SK-N-SH (cell line): ENCODE measurements around the gene ADCY6. TPM values are rescaled to one million over a fixed set of nuclear protein-coding genes. Genes with fewer than 3 reads are reported as not detected.

ENCODE experiments used
- CTCF ChIA-PET: fragments of 300-600, 350-600 bp; formaldehyde crosslinking; extraction: SDS; loops from one replicate; lab custom pipeline; 2021; lab: Yijun Ruan, JAX
- POLR2A ChIA-PET: fragments of 350-600 bp; sonication (Branson Sonifier 250); formaldehyde crosslinking; extraction: SDS; loops from one replicate; lab custom pipeline; 2020; ENCODE audit warnings: antibody characterized with exemption, inconsistent platforms; lab: Yijun Ruan, JAX
- DNase-seq: peaks from one replicate; pipeline ENCODE4 v3.0.0; 2012
- H2AFZ ChIP-seq: fragments of 200-600 bp; sonication (generic); 2 replicates; pipeline ENCODE4 v1.8.1; 2016; ENCODE audit warnings: antibody characterized with exemption, mild to moderate bottlenecking, low read depth
- H3F3A ChIP-seq: fragments of 200-600 bp; sonication (generic); replicated peaks from 2 replicates; pipeline ENCODE3; 2016; ENCODE audit warnings: antibody characterized with exemption, mild to moderate bottlenecking; ENCODE audit not compliant: insufficient read depth
- H3K27ac ChIP-seq, 2 experiments: fragments of 200-500 bp in 1 of 2; fragments of 200-600 bp in 1 of 2; sonication (Bioruptor generic) in 1 of 2; sonication (generic), shearing (Covaris generic) in 1 of 2; 2 replicates each; pipeline versions ENCODE4 v1.5.1 to v1.6.1; 2014 to 2016; ENCODE audit warnings: low read depth in 2 of 2, inconsistent platforms in 1 of 2, low read length in 1 of 2, mild to moderate bottlenecking in 1 of 2, mixed read lengths in 1 of 2
- H3K27me3 ChIP-seq: fragments of 200-600 bp; sonication (generic), shearing (Covaris generic); 2 replicates; pipeline ENCODE4 v1.6.1; 2016; ENCODE audit warnings: mixed run types; ENCODE audit not compliant: insufficient read depth
- H3K36me3 ChIP-seq, 2 experiments: fragments of 200-500 bp in 1 of 2; fragments of 200-600 bp in 1 of 2; sonication (Bioruptor generic) in 1 of 2; sonication (generic) in 1 of 2; replicated peaks in 1 of 2; 2 replicates each; pipeline versions ENCODE3 to v1.5.1; 2014 to 2016; ENCODE audit warnings: low read length in 1 of 2, mild to moderate bottlenecking in 1 of 2; ENCODE audit not compliant: insufficient read depth in 2 of 2, control insufficient read depth in 1 of 2
- H3K4me1 ChIP-seq, 2 experiments: fragments of 200-500 bp in 1 of 2; fragments of 200-600 bp in 1 of 2; sonication (Bioruptor generic) in 1 of 2; sonication (generic), shearing (Covaris generic) in 1 of 2; 2 replicates each; pipeline versions ENCODE4 v1.5.1 to v1.6.1; 2014 to 2016; ENCODE audit warnings: low read depth in 1 of 2, low read length in 1 of 2, mixed run types in 1 of 2; ENCODE audit not compliant: insufficient read depth in 2 of 2, control insufficient read depth in 1 of 2
- H3K4me2 ChIP-seq: fragments of 200-600 bp; sonication (generic), shearing (Covaris generic); 2 replicates; pipeline ENCODE4 v1.6.1; 2017; ENCODE audit warnings: mixed run types
- H3K4me3 ChIP-seq, 2 experiments: fragments of 200-500 bp in 1 of 2; fragments of 200-600 bp in 1 of 2; sonication (Bioruptor generic) in 1 of 2; sonication (generic), shearing (Covaris generic) in 1 of 2; 2 replicates each; pipeline versions ENCODE4 v1.5.1 to v1.8.1; 2014 to 2016; ENCODE audit warnings: low read depth in 2 of 2, inconsistent platforms in 1 of 2, low read length in 1 of 2, mild to moderate bottlenecking in 1 of 2, mixed read lengths in 1 of 2, moderate library complexity in 1 of 2
- H3K79me2 ChIP-seq: fragments of 200-600 bp; sonication (generic); 2 replicates; pipeline ENCODE4 v1.8.1; 2017; ENCODE audit warnings: mild to moderate bottlenecking; ENCODE audit not compliant: insufficient read depth
- H3K9ac ChIP-seq: fragments of 200-600 bp; sonication (generic); 2 replicates; pipeline ENCODE4 v1.6.1; 2017; ENCODE audit warnings: mixed run types
- H3K9me2 ChIP-seq: fragments of 200-600 bp; sonication (generic); 2 replicates; pipeline ENCODE4 v1.6.1; 2017; ENCODE audit warnings: mixed run types
- H3K9me3 ChIP-seq: fragments of 200-600 bp; sonication (generic); 2 replicates; pipeline ENCODE4 v1.6.1; 2017; ENCODE audit warnings: mixed run types, mild to moderate bottlenecking, moderate library complexity
- H4K20me1 ChIP-seq: fragments of 200-600 bp; sonication (generic); 2 replicates; pipeline ENCODE4 v1.6.1; 2017; ENCODE audit warnings: mild to moderate bottlenecking, mixed run types; ENCODE audit not compliant: insufficient read depth
- CHD2 ChIP-seq: fragments of 150-350 bp; IDR thresholded peaks from 2 replicates; pipeline ENCODE4 v1.6.1; 2018; ENCODE audit warnings: low read length; ENCODE audit not compliant: partially characterized antibody
- ELF1 ChIP-seq: IDR thresholded peaks from 2 replicates; pipeline ENCODE4 v1.4.0; 2012
- FOSL2 ChIP-seq: IDR thresholded peaks from 2 replicates; pipeline ENCODE4 v1.4.0; 2012; ENCODE audit warnings: low read depth, mild to moderate bottlenecking, moderate library complexity, borderline replicate concordance
- FOXJ3 ChIP-seq: sonication (generic); formaldehyde crosslinking; IDR thresholded peaks from 2 replicates; pipeline ENCODE4 v1.5.1; 2020; ENCODE audit warnings: mild to moderate bottlenecking, missing genetic modification reagents
- FOXM1 ChIP-seq: IDR thresholded peaks from 2 replicates; pipeline ENCODE4 v1.4.0; 2012; ENCODE audit warnings: low read depth, mild to moderate bottlenecking
- GATA2 ChIP-seq: sonication (generic); formaldehyde crosslinking; IDR thresholded peaks from 2 replicates; pipeline ENCODE4 v1.5.0; 2020; ENCODE audit warnings: mild to moderate bottlenecking, missing genetic modification reagents
- JUND ChIP-seq: IDR thresholded peaks from 2 replicates; pipeline ENCODE4 v1.4.0; 2012
- MXI1 ChIP-seq: IDR thresholded peaks from 2 replicates; pipeline ENCODE4 v1.6.1; 2012; ENCODE audit warnings: mild to moderate bottlenecking, low read depth, low read length, improper control_type of control experiment
- NFIC ChIP-seq: IDR thresholded peaks from 2 replicates; pipeline ENCODE4 v1.4.0; 2012; ENCODE audit warnings: borderline replicate concordance
- NRF1 ChIP-seq: IDR thresholded peaks from 2 replicates; pipeline ENCODE4 v1.6.1; 2012; ENCODE audit warnings: low read depth, mild to moderate bottlenecking, low read length
- PBX3 ChIP-seq: IDR thresholded peaks from 2 replicates; pipeline ENCODE4; 2012
- RAD21 ChIP-seq: IDR thresholded peaks from 2 replicates; pipeline ENCODE4 v1.6.1; 2012; ENCODE audit warnings: mild to moderate bottlenecking, low read length
- RFX5 ChIP-seq: IDR thresholded peaks from 2 replicates; pipeline ENCODE4 v1.6.1; 2012; ENCODE audit warnings: mild to moderate bottlenecking, improper control_type of control experiment, low read length
- RXRA ChIP-seq: IDR thresholded peaks from 2 replicates; pipeline ENCODE4 v1.4.0; 2012; ENCODE audit warnings: low read depth, mild to moderate bottlenecking, borderline replicate concordance
- SMC3 ChIP-seq: IDR thresholded peaks from 2 replicates; pipeline ENCODE4 v1.6.1; 2012; ENCODE audit warnings: low read depth, low read length, improper control_type of control experiment
- TAF1 ChIP-seq: IDR thresholded peaks from 2 replicates; pipeline ENCODE4 v1.6.1; 2012; ENCODE audit warnings: low read depth, mild to moderate bottlenecking, low read length, moderate library complexity, borderline replicate concordance
- TCF12 ChIP-seq: IDR thresholded peaks from 2 replicates; pipeline ENCODE4 v1.4.0; 2012
- TEAD4 ChIP-seq: IDR thresholded peaks from 2 replicates; pipeline ENCODE4 v1.4.0; 2012; ENCODE audit warnings: mild to moderate bottlenecking, borderline replicate concordance; ENCODE audit not compliant: insufficient read depth
- USF1 ChIP-seq: IDR thresholded peaks from 2 replicates; pipeline ENCODE4 v1.4.0; 2012; ENCODE audit warnings: low read depth, borderline replicate concordance
- WGBS: methylation state at CpG from one replicate; pipeline ENCODE4 v1.1.6; 2017; ENCODE audit warnings: low lambda C conversion rate; 5-methylcytosine and 5-hydroxymethylcytosine counted together
- polyA plus RNA-seq, 3 experiments: library from polyadenylated mRNA; depleted of rRNA; stranded (reverse); fragments of >200 nt; gene quantifications; 2 replicates each; pipeline ENCODE4 v1.2.3, GENCODE V29; 2012
- TF ChIP-seq, protein P1 (sequence below): fragments of 200-600 bp; sonication (generic); IDR thresholded peaks from 2 replicates; pipeline ENCODE4 v1.6.1; 2017; ENCODE audit warnings: antibody characterized with exemption, mild to moderate bottlenecking, moderate library complexity
- TF ChIP-seq, protein P2 (sequence below): fragments of 150-350 bp; IDR thresholded peaks from 2 replicates; pipeline ENCODE4 v1.6.1; 2016; ENCODE audit warnings: mild to moderate bottlenecking, low read depth, low read length

Gene ADCY6
- polyA plus RNA-seq, 1 of the 3 experiments (the other 2 are of a cell fraction) = 36.0 TPM

DNA sequence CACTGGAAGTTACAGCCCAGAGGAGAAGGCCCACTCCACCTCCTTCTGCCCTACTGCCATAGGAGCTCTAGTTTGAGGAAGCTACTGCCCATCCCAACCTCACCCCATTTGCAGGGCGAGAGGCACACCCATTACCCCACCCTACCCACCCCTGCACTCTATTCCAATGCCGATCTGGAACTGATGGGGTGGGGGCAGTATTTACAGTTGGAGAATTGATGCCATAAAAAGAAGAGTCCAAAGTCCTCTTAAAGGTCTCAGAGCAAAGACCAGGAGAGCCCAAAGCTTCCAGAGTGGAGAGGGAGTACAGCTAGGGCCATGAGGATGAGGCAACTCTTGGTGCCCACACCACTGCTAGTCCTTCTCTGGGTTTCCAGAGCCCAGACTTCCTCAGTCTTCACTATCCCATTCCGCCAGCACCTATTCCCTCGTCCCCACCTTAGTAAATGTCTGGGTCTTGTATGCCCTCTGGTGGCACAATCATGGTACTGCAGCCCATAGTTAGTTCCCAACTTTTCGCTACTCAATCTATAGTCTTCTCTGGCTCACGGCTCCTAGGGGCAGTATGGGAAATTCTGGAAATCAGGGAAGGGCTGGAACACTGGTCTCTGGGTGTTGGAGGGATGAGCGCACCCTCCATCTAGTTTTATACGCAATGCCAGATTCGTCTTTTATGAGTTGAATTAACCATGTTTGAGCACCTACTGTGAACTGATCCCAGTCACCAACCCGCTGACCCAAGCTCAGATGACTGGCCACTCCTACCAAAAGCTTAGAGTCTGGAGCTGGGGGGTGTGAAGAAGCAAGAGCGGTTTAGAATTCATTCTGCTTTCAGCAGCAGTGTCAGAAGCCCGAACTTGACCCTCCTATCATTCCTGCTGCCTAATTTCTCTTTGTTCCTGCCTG lies 6.9 kb upstream of the ADCY6 start:
- DNase-seq = peak; percentile 88
- Histone ChIP-seq H3K36me3 (no peaks in the 10 kb centered on the region), H3K9me2 (no peaks in the 10 kb centered on the region), H3K27ac (no peak overlapping the region), H3F3A (no peaks in the 10 kb centered on the region), H3K4me1 (no peaks in the 10 kb centered on the region; a peak in 1 of 4 replicates), H3K4me2 (no peak overlapping the region), H3K9me3 (no peaks in the 10 kb centered on the region), H4K20me1 (no peaks in the 10 kb centered on the region), H2AFZ (peak overlapping the region; percentile 10; the same call in 1 of the 2 replicates), H3K27me3 (no peaks in the 10 kb centered on the region), H3K4me3 (no peak overlapping the region; a peak in 1 of 4 replicates), H3K79me2 (no peaks in the 10 kb centered on the region), H3K9ac (no peak overlapping the region)
- ChIA-PET CTCF (interaction anchor here (0.6 to 15.6 kb wide), 30 partner anchors 12 to 252 kb away, joined by 3 to 234 read pairs (median 6); partner anchors contain the start of genes DDN, DDX23 and KANSL2), POLR2A (interaction anchor here (1.1 kb wide), 1 partner anchor 19 kb away, joined by 6 read pairs; no protein-coding TSS in a partner anchor)
- 14% methylated on average over 12 of the region's 12 CpGs for WGBS
- no peak for TF ChIP-seq JUND
- TF ChIP-seq RXRA = no peak
- TF ChIP-seq FOXJ3 = no peak
- no peak for TF ChIP-seq MXI1
- TF ChIP-seq FOSL2 = no peak
- TF ChIP-seq RAD21 = peak; percentile 98
- no peak for TF ChIP-seq ELF1
- TF ChIP-seq NRF1 = no peak
- TF ChIP-seq, protein P1, sequence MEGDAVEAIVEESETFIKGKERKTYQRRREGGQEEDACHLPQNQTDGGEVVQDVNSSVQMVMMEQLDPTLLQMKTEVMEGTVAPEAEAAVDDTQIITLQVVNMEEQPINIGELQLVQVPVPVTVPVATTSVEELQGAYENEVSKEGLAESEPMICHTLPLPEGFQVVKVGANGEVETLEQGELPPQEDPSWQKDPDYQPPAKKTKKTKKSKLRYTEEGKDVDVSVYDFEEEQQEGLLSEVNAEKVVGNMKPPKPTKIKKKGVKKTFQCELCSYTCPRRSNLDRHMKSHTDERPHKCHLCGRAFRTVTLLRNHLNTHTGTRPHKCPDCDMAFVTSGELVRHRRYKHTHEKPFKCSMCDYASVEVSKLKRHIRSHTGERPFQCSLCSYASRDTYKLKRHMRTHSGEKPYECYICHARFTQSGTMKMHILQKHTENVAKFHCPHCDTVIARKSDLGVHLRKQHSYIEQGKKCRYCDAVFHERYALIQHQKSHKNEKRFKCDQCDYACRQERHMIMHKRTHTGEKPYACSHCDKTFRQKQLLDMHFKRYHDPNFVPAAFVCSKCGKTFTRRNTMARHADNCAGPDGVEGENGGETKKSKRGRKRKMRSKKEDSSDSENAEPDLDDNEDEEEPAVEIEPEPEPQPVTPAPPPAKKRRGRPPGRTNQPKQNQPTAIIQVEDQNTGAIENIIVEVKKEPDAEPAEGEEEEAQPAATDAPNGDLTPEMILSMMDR = peak; percentile 94
- TF ChIP-seq SMC3 = peak; percentile 97
- TF ChIP-seq CHD2 = peak; percentile 48

- H3K36me3 ChIP-seq = no peaks in the 10 kb centered on the region
- no peak overlapping the region for H3K9ac ChIP-seq
- no peak for DNase-seq
- TF ChIP-seq FOXJ3 (no peak), RFX5 (no peak), RXRA (no peak), TAF1 (no peak), TEAD4 (no peak), TCF12 (no peak), RAD21 (no peak), FOSL2 (no peak), SMC3 (no peak), ELF1 (no peak), PBX3 (no peak), FOXM1 (no peak), USF1 (no peak), NFIC (no peak), GATA2 (CRISPR knock-in tag) (no peak)
- TF ChIP-seq, protein P2, sequence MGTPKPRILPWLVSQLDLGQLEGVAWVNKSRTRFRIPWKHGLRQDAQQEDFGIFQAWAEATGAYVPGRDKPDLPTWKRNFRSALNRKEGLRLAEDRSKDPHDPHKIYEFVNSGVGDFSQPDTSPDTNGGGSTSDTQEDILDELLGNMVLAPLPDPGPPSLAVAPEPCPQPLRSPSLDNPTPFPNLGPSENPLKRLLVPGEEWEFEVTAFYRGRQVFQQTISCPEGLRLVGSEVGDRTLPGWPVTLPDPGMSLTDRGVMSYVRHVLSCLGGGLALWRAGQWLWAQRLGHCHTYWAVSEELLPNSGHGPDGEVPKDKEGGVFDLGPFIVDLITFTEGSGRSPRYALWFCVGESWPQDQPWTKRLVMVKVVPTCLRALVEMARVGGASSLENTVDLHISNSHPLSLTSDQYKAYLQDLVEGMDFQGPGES = no peak
- no peaks in the 10 kb centered on the region for H3K9me2 ChIP-seq
- no peaks in the 10 kb centered on the region for H3K27me3 ChIP-seq
- H3K4me2 ChIP-seq = no peak overlapping the region
- no peaks in the 10 kb centered on the region for H3K79me2 ChIP-seq
- H3K4me1 ChIP-seq = peaks cover 0 to 4% of the 10 kb centered on the region in 2 experiments; a peak in 1 of 4 replicates
- WGBS = 86% methylated on average over 3 of the region's 3 CpGs
- POLR2A ChIA-PET = no interaction called here
- H3F3A ChIP-seq = no peaks in the 10 kb centered on the region
- no peaks in the 10 kb centered on the region for H4K20me1 ChIP-seq
- no peak overlapping the region for H3K4me3 ChIP-seq
- no peak overlapping the region for H2AFZ ChIP-seq
- CTCF ChIA-PET = interaction anchor here (0.7 to 15.6 kb wide), 22 partner anchors 13 to 251 kb away, joined by 3 to 234 read pairs (median 6); partner anchors contain the start of genes DDN and KANSL2
- no peaks in the 10 kb centered on the region for H3K9me3 ChIP-seq
- H3K27ac ChIP-seq = no peak overlapping the region
These were observed 6.0 kb upstream of the ADCY6 start for GRCh38 chr12:48794870-48795269.
